HT1080 (cell line): ENCODE data around the gene CUX1. TPM values are rescaled to one million over a fixed set of nuclear protein-coding genes. Genes with fewer than 3 reads are reported as not detected.

Experiments used
- DNase-seq: peaks from one replicate; pipeline ENCODE4 v3.0.0-alpha.2; 2015; ENCODE audit warnings: low read depth
- total RNA-seq: library from RNA; depleted of rRNA; stranded (reverse); fragments of >200 nt; shearing (Covaris generic); gene quantifications from 2 replicates; pipeline ENCODE4 v1.2.3, GENCODE V29; 2014

Gene CUX1
- total RNA-seq, 1 experiment from 2014 or later = 21.2 TPM

DNA sequence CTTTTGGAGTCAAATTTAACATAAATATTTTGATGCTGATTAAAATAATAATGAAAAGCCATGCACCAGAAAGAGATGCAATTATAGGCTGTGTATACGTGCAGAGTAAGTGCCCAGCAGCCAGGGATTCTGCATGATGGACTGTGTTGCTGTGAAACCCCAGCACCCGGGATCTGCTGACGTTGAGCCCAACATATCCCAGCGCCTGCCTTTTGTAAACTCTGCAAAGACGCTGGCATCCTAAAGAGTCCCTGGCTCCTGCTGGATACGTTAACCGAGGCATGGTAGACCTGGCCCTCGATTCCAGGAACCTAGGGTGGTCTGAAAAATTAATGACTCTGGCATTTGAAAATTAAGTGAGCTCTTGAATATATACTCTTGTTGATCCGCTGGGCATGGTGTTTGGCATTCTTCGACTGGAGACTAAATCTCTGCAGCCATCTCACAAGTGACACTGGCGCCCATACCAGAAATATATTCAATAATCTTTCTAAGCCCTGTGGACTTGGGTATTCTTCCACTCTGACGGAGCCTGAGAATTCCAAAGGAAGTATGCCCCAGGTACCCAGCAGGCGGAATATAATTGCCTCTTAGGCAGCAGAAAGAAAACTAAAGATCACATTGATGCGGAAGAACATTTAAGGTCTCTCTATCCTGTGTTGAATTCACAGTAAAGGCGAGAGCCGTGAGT is 278.0 kb downstream of the CUX1 start:
- no peak for DNase-seq

DNA sequence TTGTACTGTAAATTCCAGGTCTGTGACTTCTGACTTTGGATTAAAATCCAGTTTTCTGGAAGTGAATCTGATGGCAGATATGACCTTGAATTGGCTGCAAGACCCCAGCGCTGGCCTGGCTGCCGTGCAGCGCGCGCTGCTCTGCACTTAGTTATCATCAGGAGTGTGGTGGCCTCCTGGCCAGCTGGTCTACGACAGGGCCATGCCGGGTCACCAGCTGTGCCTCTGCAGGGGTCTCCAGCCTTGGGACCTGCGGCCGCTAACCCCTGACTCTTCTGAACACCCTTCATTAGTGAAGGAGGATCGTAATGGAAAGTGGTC is 278.5 kb downstream of the CUX1 start:
- no peak for DNase-seq

DNA sequence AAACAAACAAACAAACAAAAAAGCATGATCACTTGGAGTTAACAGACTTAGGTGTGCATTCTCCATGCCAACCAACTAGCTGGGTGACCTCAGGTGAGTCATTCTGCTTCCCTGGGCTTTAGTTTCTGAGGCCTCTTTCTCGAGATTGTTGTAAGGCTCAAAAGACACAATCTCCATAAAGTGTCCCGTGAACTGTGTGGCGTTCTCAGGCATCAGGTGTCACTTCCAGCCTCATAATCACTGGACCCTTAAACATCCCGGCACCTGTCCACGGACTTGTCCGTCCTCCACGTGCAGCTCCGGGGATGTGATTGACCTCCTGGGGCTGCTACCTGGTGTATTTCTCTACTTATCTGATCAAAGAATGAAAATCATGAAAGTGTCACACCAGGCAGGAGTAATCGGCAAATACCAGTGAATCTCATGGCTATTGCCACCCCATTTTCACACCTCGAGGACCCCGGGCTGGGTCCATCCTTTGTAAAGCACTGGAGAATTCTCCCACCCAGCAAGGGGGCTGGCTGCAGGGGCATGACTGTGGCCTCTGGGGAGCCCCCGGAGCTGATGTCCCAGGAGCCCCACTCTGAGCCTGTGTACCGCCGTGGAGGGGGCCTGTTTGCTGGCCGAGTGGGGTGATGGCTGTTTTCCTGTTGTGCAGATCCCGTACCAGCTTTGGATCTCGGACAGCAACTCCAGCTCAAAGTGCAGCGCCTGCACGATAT is 279.4 kb downstream of the CUX1 start:
- DNase-seq = no peak

DNA sequence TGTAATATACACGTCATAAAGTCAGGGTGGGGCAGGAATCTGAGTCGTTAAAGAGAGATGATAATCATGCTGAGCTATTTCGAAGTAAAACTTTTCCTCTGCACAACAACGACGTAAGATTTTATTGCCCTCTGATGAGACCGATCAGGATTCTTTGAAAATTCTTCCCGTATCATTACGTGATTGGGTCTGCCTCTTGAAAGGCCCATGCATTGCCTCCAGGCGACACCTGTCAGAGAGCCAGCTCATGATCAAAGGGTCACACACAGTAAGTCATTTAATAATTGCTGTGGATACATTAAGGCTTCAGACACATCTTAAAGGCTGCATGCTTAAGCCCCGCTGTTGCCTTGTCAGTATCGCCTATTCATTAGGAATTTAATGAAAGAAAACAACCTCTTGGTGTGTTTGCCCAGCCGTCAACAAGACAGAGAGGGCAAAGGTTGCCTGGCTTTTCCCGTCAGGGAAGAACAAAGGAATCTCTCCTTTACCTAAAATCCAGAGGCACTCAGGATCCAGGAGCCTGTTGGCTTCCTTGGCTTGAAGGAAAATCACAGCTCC is 280.3 kb downstream of the CUX1 start:
- DNase-seq = no peak

DNA sequence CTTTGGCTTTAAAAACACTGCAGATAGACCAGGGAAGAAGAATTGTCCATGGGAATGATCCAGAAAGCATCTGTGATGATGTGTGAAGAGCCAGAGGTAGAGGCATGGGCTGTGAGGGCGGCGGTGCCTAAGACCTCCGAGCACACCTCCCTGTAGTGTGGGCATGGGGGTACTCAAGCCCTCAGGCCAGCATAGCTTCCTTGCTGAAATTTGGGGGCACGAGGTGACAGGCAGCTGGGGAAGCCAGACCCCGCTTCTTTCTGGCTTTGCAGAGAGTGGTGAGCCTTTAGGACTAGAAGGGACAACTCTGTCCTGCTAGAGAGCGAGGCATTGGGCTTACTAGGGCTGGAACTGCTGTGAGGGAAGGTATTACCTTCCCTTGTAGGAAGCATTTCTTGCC is 281.6 kb downstream of the CUX1 start:
- no peak for DNase-seq

DNA sequence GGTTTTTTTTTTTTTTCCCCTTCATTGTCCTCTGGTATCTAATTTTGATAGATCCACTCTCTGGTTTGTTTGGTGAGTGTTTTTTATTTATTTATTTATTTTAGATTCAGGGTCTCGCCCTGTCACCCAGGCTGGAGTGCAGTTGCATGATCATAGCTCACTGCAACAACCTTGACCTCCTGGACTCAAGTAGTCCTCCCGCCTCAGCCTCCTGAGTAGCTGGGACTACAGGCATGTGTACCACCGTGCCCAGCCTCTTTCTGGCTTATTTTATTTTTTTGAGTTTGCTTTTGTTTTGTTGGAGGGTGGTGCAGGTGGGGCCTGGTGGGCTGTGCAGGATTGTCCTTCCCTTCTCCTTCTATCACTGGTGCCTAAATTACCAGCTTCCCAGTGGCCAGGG is 282.0 kb downstream of the CUX1 start:
- DNase-seq = no peak

DNA sequence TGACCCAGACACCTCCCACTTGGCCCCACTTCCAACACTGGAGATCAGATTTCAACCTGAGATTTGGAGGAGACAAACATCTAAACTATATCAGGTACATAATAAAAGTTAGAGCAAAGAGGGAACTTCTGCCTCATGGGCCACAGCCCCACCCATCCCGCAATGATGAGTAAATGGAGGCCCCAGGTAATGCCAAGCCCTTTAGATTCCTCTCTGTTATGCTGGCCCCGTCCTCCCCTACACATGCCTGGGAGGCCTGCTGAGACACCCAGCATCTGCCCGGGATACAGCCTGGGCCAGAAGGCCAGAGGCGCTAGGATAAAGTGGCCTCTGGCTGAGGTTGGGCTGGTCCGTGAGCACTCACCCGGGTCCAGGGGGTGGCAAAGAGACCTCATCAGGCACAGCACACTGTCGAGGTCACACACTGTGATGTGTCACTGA is 283.7 kb downstream of the CUX1 start:
- DNase-seq = no peak

DNA sequence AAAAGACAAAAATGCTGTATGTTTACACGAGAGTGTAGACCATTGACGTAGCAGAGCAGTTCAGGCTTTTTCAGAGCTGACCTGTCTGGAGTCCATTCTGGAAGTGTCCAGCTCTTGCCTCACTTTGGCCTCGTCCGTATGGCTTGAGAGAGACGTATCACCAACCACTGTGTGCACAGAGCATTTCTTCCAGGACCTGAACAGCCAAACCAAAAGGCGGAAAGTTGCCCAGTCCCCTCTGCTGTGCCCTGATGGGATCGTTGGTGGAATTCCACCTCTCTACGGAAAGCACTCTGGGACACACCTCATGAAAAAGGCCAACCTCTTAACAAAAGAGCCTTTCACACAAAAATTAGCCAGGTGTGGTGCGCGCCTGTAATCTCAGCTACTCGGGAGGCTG is 284.5 kb downstream of the CUX1 start:
- DNase-seq = no peak

DNA sequence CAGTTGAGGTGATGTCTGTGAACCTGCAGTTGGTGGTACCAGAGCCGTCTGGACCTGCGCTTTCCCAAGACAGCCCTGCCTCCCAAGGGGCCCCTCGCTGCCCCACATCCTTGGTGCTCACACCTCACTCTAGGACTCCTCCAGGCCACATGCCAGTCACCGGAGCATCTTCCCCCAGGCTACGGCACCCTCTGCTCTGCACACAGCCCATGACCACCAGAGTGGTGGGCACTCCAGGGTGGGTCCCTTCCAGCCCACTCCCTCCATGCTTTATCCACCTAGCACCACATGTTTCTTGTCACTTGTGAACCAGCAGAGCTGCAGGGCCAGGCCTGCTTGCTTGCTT is 285.6 kb downstream of the CUX1 start:
- DNase-seq = no peak

DNA sequence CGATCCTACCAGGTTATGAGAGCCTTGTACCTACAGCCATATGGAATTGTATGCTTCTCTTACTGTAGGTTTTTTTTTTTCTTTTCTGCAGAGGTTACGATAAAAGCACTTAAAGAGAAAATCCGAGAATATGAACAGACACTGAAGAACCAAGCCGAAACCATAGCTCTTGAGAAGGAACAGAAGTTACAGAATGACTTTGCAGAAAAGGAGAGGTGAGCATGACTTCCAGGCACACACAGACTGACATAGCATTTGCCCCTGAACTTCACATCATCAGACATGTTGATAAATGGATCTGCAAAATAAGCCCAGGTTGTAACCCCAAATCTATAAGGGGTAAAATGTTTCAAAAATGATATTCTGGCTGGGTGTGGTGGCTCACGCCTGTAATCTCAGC is 286.8 kb downstream of the CUX1 start:
- no peak for DNase-seq

DNA sequence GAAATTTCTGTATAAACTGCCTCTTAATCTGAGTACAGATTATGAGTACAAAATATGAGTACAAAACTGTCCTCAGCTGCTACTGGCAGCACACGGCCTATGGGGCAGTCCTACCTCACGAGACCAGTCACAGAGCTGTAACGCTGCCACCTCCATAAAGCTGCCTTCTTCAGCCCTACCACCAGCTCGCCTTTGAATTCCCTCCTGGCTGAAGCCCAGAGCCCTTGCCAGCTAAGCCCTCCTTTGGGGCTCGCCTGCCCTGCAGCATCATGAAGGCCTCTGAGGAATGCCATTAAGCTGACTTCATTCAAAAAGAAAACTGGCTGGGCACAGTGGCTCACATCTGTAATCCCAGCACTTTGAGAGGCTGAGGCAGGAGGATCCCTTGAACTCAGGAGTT is 289.2 kb downstream of the CUX1 start:
- DNase-seq = no peak

DNA sequence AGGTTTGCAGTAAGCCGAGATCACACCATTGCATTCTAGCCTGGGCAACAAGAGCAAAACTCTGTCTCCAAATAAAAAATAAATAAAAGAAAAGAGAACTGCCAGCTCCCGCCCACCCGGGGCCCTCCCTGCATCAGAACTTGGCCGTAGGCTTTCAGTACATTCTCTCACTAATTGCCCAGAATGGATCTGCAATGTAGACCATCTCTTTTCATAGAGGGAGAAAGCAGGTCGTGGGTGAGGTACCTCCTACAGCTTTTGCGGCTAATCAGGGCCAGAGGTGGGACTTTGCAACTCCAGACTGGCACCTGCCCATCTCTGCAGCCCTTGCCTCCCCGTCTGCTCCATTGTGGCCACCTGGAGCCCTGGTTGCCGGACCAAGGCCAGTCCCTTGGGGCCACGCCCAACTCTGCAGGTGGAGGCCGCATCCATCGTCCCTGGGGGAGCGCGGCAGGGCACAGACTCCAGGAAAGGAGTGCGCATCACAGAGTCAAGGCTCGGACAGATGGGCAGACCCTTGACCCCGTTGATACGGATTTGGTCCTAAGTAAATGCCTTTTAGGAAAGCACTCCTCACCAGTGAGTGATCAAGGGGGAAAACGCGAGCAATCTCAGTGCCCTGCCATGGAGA is 290.2 kb downstream of the CUX1 start:
- no peak for DNase-seq

DNA sequence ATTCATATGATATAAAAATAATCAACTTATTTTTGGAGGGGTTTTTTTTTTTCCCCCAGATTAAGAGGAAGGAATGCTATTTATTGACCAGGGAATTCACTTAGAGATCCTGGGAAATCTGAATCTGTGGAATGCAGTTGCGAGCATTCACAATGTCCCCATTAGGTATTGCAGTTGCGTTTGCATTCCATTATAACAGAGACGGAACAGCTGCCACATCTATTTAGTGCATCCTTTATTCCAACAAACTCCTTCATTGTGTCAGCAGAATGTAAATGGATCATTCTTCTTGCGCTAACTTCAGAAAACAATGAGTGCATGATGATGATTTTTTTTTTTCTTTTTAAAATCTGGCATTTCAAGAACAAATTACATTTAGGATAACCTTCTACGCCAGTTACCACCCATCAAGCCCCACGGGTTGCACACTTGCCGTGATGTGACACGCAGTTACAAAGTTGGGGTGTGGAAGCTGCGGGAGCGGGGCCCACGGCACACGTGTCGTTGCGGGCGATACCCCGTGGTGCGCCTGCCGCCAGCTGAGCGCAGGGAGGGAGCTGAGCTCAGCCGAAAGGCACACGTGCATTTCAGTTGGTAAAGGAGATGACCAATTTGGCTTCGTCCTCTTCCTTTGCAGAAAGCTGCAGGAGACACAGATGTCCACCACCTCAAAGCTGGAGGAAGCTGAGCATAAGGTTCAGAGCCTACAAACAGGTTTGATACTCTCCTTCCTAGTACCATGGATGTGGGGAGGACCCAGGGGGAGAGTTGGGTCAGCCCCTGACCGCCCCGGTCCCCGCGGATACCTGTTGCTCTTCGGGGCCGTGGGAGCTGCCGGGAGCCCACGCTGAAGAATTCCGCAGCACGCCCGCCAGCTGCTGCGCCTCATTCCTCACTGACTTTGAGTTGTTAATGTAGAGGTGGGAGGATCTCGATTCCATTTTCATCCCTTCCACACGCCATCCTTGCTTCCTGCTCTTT is 293.9 kb downstream of the CUX1 start:
- DNase-seq = no peak

DNA sequence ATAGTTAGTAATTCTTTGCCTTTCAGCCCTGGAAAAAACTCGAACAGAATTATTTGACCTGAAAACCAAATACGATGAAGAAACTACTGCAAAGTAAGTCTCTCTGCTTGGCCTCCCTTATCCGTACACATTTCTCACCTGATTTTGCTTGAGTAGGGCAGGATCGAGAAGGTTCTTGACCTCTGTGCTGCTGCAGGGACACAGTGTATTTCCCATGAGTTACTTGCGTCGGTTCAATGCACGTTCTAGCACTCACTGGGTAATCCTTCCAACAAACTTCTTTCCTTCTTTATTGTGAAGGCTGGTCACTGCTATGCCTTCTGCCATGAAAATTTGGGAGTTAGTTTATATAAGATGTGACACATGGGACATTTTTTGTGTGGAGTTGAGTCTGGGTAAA is 297.8 kb downstream of the CUX1 start:
- no peak for DNase-seq

DNA sequence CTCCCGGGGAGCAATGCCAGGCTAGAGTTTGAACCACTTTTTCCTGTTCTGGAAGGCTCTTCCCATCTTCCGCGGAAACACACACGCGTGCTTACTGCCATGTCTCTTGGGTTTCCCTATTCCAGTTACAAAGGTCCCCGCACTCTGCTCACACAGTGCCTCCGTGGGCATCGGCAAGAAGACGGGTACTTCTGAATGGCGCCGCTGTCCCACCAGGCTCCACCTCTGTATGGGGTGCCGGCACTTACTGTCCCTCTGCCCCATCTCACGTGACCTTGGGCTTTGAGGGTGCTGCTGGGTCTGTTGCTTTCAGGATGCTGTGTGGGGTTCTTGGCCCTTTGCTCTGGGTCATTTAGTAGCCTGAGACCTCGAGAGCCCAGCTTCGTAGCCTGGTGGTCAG is 298.5 kb downstream of the CUX1 start:
- no peak for DNase-seq

DNA sequence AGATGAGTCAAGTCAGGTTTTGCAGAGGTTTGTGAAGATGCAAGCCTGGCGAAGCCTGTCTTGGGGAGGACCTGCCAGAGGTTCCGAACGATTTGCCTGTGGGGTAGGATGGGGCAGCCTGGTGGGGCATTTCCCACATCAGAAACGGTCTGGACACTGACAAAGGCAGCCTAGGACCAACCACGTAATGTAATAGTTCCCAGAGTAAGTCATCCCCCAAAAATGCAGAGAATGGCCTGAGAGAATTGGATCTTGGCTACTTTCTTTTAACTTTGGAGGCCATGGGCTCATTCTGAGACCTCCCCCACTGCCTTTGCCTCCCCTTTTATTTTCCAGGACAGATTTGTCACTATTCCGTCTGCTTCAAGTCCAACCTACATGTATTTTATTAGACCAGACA is 300.3 kb downstream of the CUX1 start:
- DNase-seq = peak; percentile 27

DNA sequence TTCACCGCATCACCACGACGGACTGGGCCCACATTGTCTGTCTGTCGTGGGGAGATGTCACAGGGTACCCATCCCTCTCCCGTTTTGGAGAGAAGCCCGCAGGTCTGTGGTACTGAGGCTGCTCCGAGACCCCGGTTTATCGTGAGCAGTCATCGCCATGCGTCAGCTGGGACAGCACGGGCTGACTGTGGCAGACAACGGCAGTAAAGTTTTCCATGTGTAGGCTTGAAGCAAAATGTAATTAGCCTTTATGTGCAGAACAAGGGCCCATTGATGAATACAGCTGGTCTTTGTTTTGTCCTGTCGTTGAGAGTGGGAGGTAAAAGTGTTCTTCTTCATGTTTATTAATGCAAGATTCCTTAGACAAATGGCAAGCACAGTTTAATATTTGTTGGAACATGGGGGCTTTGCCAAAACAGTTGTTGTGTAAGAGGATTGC is 301.8 kb downstream of the CUX1 start:
- no peak for DNase-seq

DNA sequence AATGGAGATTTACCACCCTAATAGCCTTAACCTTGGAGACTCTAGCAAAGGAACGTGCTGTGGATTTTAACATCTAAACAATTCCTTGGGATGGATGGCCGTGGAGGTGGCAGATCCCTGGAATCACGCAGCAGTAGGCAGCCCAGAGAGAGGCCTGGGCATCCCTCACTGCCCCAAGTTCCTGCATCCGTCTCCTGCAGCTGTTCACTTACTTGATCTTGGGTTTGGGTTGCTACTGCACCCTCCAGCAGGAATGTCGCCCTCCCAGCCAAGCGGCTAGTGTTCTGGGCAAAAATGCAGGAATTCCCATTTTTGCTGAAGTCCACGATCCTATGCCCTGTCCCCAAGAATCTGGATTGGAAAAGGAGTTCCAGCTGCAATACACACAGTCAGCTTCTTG is 302.5 kb downstream of the CUX1 start:
- no peak for DNase-seq

DNA sequence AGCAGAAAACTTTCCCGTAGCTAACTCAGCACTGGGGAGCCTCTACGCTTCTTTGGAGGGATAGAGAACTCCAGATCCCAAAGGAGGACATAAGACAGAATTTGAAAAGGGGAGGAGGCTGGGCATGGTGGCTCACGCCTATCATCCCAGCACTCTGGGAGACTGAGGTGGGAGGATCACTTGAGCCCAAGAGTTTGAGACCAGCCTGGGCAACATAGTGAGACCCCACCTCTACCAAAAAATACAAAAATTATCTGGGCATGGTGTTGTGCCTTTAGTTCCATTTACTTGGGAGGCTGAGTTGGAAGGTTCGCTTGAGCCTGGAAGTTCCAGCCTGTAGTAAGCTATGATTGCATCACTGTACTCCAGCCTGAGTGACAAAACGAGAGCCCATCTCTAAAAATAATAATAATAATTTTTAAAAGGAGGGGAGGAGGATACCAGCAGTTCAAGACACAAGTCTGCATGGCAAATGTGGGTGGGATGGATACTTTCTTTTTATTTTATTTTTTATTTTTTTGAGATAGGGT is 303.3 kb downstream of the CUX1 start:
- no peak for DNase-seq

DNA sequence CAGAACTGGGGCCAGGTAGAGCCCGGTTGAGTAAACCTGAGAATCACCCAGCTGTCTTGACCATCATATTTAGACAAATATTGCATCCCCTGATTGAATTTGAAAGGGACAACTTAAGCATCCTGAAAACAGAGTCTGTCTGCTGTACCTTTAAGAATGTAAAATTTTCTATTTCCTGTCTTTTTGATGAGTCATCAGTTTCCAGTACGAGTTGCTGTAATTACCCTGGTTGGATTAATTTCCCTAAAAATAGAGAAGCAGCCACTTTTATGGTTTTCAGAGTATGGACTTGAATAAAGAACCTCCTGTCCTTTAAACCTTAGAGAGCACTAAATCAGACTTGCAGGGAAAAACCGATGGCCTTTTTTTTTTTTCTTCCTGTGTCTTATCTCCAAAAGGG is 304.6 kb downstream of the CUX1 start:
- DNase-seq = peak; percentile 56

DNA sequence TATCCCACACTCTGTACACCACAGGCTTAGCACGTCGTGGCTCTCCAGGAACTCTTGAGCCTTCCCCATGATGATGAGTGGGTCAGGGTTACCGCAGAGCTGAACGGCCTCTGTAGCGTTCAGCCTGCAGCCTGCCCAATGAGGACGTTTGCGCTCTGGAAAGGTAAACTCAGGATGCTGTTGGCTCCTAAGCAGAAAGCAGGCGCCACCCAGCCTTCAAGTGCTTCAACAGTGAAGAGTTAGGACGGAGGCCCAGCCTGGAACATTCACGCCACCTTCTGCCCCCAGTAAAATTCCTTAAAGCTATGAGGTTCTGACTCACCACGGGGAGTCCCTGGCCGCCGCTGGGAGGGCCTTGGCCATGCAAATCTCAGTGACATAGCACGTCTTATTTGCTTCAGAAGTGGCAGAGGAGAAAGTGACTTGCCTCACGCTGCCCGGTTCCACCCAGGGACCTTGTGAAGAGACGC is 307.7 kb downstream of the CUX1 start:
- DNase-seq = peak; percentile 87
